ENCODE results near the gene CAPN1.

DNA sequence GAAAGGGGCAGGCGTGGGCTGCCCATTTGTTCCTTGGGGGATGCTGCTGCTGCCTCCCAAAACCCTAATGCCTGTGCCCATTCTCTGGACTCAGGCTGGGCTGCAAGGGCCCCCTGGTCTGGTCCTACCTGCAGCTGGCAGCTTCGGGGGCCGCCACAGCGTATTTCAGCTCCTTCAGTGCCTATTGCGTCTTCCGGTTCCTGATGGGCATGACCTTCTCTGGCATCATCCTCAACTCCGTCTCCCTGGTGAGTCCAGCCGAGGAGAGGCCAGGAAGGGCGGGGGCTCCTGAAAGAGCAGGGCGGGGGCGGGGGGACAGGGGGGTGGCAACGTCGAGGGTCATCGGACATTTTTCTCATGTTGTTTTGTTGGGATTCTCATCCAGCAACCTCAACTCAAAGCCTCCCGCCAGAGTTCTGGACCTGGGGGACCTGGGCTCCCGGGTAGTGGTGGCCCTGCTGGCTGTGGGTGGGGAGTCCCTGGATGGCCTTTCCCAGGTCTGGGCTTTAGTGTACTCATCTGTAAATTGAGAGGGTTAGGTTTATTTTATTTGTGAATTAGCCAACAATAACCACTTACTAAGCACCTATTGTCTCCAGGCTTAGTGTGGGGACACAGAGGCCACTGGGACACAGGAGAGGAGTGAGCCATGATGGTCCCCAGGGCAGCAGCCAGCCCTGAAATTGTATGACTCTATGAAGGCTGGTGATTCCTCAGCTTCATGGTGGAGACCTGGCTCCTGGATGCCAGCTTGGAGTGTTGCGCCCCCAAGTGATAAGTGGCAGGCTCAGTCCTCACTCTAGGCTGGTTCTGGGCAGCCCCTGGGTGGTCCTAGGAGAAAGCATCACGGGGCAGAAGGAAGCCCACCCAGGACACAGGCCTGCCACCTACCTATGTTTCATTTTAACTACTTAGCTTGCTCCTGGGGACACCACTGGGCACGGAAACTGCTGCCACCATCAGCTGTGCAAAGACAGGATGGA, 36.0 kb downstream of the CAPN1 start:
- TF ChIP-seq EZH2 (IDR thresholded peaks at IDR 0.05; ENCODE audit: insufficient read depth, poor library complexity, severe bottlenecking) (no peak), EZH2phosphoT487 (IDR thresholded peaks at IDR 0.05; ENCODE audit: insufficient read depth, low read depth) (no peak)
